Stimulated activated memory B cell treated with anti-CD40 and anti-IgM and Interleukin-4, amounts not matched to agents 10 μg/mL and 1 μg/mL and 100 μg/mL, for 72 hours (primary cell): ENCODE data around the gene POLN.

ENCODE experiments used
- ATAC-seq: fragments of 150-1000 bp; cut with Tn5 transposase; 2 replicates; pipeline ENCODE4 v1.10.0; 2021
- H3K27ac Mint-ChIP-seq: one replicate; pipeline ENCODE4 v1.8.0; 2022; ENCODE audit warnings: mild to moderate bottlenecking, mixed read lengths
- H3K27me3 Mint-ChIP-seq: one replicate; pipeline ENCODE4 v1.8.0; 2022; ENCODE audit warnings: mixed read lengths
- H3K36me3 Mint-ChIP-seq: one replicate; pipeline ENCODE4 v1.8.0; 2022; ENCODE audit warnings: mixed read lengths
- H3K4me1 Mint-ChIP-seq: one replicate; pipeline ENCODE4 v1.8.0; 2022; ENCODE audit warnings: mixed read lengths
- H3K4me3 Mint-ChIP-seq: one replicate; pipeline ENCODE4 v1.8.0; 2022; ENCODE audit warnings: mild to moderate bottlenecking, moderate library complexity, mixed read lengths
- H3K9me3 Mint-ChIP-seq: one replicate; pipeline ENCODE4 v1.8.0; 2022; ENCODE audit warnings: mixed read lengths

POLN gene

DNA sequence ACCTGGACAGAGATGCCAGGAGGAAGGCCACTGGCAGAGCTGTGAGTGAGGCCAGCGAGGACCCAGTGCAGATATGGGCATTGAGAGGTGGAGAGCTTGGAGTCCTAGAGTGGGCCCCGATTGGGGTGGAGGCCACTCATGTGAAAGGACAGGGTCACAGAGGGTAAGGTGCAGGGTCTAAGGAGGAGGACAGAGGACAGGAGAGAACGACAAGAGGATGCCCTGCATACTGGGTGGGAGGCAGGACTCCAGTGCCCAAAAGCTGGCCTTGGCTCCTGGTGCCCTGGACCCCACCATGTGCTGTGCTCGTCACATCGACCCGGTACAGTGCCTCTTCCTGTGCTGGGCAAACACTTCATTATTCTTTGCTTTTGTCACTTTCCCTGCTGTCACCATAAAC is 116.1 kb downstream of the POLN start:
- no peak overlapping the region for H3K27ac Mint-ChIP-seq

GRCh38 chr4:2125023-2125422 is 116.9 kb downstream of the POLN start:
- Mint-ChIP-seq H3K36me3 (peaks cover 5% of the 10 kb centered on the region), H3K27ac (no peak overlapping the region), H3K4me3 (no peak overlapping the region), H3K27me3 (peaks cover 56% of the 10 kb centered on the region), H3K9me3 (no peaks in the 10 kb centered on the region), H3K4me1 (no peaks in the 10 kb centered on the region)
- ATAC-seq, result no peak

More for the DNA sequence above, 116.1 kb downstream of the POLN start:
- Mint-ChIP-seq H3K36me3 (peaks cover 5% of the 10 kb centered on the region), H3K4me3 (no peak overlapping the region), H3K9me3 (no peaks in the 10 kb centered on the region), H3K27me3 (peaks cover 56% of the 10 kb centered on the region), H3K4me1 (no peaks in the 10 kb centered on the region)
- ATAC-seq, result no peak

DNA sequence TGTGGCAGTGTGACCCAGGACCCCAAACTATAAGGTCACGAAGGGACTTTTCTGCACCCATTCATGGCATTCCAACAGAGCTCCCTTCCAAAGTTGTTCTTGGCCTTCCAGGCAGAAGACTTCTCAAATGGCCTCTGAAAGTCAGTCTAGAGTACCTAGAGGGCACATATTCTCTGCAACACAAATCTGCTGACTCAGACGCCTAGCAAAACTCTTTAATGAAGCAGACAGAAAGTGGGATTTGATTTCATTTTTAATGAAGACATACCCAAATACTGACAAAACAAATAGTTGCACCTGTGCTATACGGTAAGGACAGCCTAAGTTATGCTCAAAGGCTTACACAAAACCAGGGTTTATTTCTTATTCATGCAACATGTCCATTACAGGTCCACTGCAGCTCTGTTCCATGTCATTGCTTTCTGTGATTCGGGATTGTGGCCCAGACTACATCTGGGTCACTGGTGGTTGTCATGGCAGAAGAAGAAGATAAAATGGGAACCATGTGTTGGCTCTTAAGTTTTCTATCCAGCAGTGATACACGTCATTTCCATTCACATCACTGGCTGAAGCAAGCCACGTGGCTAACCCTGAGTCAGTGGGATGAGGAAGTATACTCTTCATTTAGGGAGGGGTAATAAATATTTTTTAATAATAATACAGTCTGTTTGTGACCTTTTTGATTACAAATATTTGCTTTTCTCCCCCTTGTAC is 125.1 kb downstream of the POLN start:
- Mint-ChIP-seq H3K4me3 (no peak overlapping the region), H3K27me3 (peaks cover 6% of the 10 kb centered on the region), H3K36me3 (no peaks in the 10 kb centered on the region), H3K9me3 (no peaks in the 10 kb centered on the region), H3K4me1 (no peaks in the 10 kb centered on the region), H3K27ac (no peak overlapping the region)
- ATAC-seq, result no peak

GRCh38 chr4:2105559-2105958 is 136.4 kb downstream of the POLN start:
- Mint-ChIP-seq H3K9me3 (peaks cover 20% of the 10 kb centered on the region), H3K4me3 (no peak overlapping the region), H3K4me1 (no peaks in the 10 kb centered on the region), H3K27me3 (peaks cover 10% of the 10 kb centered on the region), H3K27ac (no peak overlapping the region), H3K36me3 (peaks cover 6% of the 10 kb centered on the region)
- ATAC-seq, result no peak

- ATAC-seq, result no peak
- H3K9me3 Mint-ChIP-seq, result peaks cover 20% of the 10 kb centered on the region
- H3K4me1 Mint-ChIP-seq, result no peaks in the 10 kb centered on the region
- H3K27me3 Mint-ChIP-seq, result peaks cover 18% of the 10 kb centered on the region
- peaks cover 6% of the 10 kb centered on the region for H3K36me3 Mint-ChIP-seq
- no peak overlapping the region for H3K4me3 Mint-ChIP-seq
- H3K27ac Mint-ChIP-seq, result no peak overlapping the region
Measured at GRCh38 chr4:2104556-2105345, 137.2 kb downstream of the POLN start.

DNA sequence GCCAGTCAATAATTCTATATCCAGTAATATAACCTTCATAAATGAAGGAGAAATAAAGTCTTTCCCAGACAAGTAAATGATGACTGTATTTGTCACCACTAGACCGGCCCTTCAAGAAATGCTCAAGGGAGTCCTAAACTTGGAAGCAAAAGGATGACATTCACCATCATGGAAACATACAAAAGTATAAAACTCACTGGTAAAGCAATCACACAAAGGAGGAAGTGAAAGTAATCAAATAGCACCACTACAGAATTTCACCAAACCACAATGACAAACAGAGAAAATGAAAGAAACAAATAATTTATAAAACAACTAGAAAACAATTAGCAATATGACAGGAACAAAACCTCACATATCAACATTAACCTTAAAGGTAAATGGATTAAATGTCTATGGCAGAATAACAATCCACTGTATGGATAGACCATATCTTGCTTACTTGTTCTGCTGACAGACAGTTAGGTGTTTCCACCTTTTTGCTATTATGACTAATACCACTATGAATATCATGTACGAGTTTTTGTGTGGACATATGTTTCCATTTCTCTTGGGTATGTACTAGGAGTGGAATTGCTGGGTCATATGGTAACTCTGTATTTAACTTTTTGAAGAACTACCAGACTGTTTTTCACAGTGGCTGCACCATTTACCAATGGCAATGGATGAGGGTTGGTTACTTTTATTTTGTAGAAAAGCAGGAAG is 137.9 kb downstream of the POLN start:
- no peaks in the 10 kb centered on the region for H3K4me1 Mint-ChIP-seq
- no peak overlapping the region for H3K4me3 Mint-ChIP-seq

DNA sequence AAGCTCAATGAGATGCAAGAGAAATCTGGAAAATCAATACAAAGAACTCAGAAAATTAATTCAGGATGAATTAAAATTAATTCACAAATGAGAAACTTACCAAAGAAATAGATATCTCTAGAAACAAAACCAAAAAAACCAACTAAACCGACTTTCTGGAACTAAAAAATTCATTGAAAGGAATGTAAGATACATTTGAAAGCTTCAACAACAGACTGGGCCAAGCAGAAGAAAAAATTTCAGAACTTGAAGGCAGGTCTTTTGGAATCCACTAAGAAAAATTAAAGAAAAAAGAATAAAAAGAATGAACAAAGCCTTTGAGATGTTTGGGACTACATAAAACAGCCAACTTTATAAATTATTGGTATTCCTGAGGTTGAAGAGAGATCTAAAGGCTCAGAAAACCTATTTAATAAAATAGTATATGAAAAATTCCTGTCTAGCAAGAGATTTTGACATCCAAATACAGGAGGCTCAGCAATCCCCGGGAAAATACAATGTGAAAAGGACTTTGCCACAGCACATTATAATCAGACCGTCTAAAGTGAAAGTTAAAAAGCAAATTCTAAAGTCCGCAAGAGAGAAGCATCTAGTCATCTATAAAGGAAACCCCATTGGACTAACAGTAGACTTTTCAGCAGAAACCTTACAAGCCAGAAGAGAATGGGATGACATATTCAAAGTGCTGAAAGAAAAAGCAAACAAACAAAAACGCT is 138.6 kb downstream of the POLN start:
- Mint-ChIP-seq H3K27ac (no peak overlapping the region), H3K4me1 (no peaks in the 10 kb centered on the region), H3K9me3 (peaks cover 23% of the 10 kb centered on the region)

More for the DNA sequence above, 137.9 kb downstream of the POLN start:
- Mint-ChIP-seq H3K36me3 (peaks cover 6% of the 10 kb centered on the region), H3K27ac (no peak overlapping the region), H3K27me3 (peaks cover 26% of the 10 kb centered on the region), H3K9me3 (peaks cover 23% of the 10 kb centered on the region)
- peak; percentile 45 for ATAC-seq

DNA sequence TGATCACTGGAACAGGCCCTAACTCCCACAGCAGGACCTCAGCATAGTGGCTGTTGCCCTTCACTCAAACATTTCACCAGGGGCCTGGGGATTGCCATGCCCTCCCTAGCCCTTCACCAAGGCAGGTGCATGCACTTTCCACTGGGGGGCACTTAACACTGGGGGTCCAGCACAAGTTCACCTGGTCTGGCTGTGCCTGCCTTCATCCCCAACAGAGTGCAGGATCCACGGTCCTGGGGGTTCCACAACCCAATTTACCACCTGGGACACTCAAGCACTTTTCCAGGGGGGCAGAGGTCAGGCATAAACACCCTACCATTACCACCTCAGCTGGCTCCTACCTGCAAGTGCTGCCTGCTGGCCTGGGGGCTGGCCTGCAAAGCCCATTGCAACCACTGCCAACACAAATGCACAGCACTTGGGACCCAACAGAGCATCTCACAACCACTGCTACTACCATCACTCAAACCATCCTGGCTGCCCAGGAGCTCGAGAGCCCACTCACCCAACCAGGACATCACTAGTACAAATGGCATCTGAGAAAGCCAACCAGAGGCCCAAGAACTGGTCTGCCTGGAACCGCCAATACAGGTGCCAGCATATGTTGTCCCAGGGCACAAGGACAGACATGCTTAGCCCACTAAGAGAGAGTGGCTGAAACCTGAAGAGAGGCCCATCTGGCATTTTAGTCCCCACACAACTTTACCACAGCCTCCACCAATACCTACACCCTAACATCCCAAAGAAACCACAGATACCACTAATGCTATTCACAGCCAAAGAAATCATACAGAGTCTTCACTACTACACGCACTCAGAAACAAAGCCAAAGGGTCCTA is 139.7 kb downstream of the POLN start:
- peaks cover 30% of the 10 kb centered on the region for H3K27me3 Mint-ChIP-seq
- peaks cover 6% of the 10 kb centered on the region for H3K36me3 Mint-ChIP-seq
- peaks cover 23% of the 10 kb centered on the region for H3K9me3 Mint-ChIP-seq
- no peak for ATAC-seq
- H3K4me3 Mint-ChIP-seq, result no peak overlapping the region
- H3K27ac Mint-ChIP-seq, result no peak overlapping the region
- H3K4me1 Mint-ChIP-seq, result no peaks in the 10 kb centered on the region

More for the DNA sequence above, 138.6 kb downstream of the POLN start:
- ATAC-seq, result no peak
- peaks cover 30% of the 10 kb centered on the region for H3K27me3 Mint-ChIP-seq
- peaks cover 6% of the 10 kb centered on the region for H3K36me3 Mint-ChIP-seq
- H3K4me3 Mint-ChIP-seq, result no peak overlapping the region

- H3K4me3 Mint-ChIP-seq, result no peak overlapping the region
- ATAC-seq, result no peak
- H3K27me3 Mint-ChIP-seq, result peaks cover 38% of the 10 kb centered on the region
- H3K9me3 Mint-ChIP-seq, result peaks cover 27% of the 10 kb centered on the region
- peaks cover 11% of the 10 kb centered on the region for H3K36me3 Mint-ChIP-seq
- H3K27ac Mint-ChIP-seq, result no peak overlapping the region
- H3K4me1 Mint-ChIP-seq, result no peaks in the 10 kb centered on the region
Measured at GRCh38 chr4:2101346-2102044, 140.4 kb downstream of the POLN start.

DNA sequence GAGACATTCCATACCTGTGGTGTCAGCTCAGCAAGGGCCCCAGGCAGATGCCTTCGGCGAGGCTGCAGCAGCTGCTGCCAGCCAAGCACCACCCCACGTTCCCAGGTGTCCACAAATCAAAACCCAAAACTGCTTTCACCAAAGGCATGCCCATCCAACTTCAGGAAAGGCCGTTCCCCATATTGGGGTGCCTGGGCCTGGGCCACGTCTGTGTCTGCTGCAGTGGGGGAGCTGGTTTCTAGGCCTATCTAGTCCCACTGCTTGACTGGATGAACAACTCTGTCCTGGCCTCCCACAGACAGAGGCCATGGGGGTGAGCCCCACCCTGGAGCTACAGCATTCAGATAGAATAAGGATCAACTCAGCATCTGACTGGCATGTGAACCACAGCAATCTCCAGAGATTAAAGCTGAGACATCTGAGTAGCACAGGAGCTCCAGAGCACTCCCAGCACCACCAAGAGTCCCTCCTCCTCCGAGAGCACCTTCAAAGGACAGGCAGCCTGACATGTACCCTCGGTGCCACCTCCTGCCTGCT is 145.8 kb downstream of the POLN start:
- H3K4me3 Mint-ChIP-seq, result no peak overlapping the region
- H3K9me3 Mint-ChIP-seq, result peaks cover 12% of the 10 kb centered on the region
- H3K27ac Mint-ChIP-seq, result no peak overlapping the region
- H3K36me3 Mint-ChIP-seq, result peaks cover 8% of the 10 kb centered on the region
- ATAC-seq, result no peak
- H3K4me1 Mint-ChIP-seq, result no peaks in the 10 kb centered on the region
- peaks cover 87% of the 10 kb centered on the region for H3K27me3 Mint-ChIP-seq

DNA sequence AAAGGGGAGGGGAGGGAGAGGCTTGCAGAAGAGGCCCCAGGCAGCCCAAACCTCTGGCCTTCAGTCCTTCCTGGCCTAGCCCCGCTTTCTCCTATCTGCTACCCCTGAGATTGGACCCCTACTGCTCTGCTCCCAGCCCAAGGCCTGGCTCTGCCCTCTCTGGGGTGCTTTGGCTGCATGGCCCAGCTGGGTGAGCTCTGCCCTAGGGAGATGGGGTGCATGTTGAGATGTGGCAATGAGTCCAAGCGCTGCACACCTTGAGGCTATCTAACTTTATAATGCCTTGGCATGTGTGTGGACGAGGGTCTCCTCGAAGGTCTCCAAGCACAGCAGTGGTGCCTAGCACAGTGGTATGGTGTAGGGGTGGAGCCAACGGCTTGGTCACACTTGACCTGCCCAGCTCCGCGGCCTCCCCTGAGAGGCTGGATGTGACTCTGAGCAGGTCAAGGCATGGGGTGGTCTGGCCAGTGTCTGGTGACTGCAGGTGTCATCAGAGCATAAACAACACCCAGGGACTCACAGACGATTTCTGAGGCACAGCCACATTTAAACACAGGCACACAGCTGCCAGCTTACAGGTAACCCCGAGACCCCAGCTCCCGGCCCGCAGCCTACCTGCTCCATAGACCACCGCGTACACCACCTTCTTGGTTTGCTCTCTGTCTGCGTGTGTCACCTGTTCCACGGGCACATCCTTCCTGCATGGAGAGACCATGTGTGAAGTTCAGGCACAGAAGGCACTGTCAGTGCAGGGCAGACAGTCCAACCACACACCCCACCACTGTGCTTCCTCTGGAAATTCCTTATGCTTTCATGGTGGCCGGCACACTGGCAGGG is 146.5 kb downstream of the POLN start:
- Mint-ChIP-seq H3K27me3 (peaks cover 85% of the 10 kb centered on the region), H3K4me1 (no peaks in the 10 kb centered on the region), H3K4me3 (no peak overlapping the region), H3K36me3 (peaks cover 8% of the 10 kb centered on the region), H3K27ac (no peak overlapping the region), H3K9me3 (peaks cover 9% of the 10 kb centered on the region)
- ATAC-seq, result no peak

GRCh38 chr4:2094545-2094944 is 147.4 kb downstream of the POLN start:
- Mint-ChIP-seq H3K36me3 (peaks cover 8% of the 10 kb centered on the region), H3K4me1 (no peaks in the 10 kb centered on the region), H3K9me3 (peaks cover 9% of the 10 kb centered on the region), H3K27me3 (peaks cover 76% of the 10 kb centered on the region), H3K4me3 (no peak overlapping the region), H3K27ac (no peak overlapping the region)
- no peak for ATAC-seq

GRCh38 chr4:2093265-2093664 is 148.7 kb downstream of the POLN start:
- Mint-ChIP-seq H3K4me3 (no peak overlapping the region), H3K27ac (no peak overlapping the region), H3K4me1 (no peaks in the 10 kb centered on the region), H3K27me3 (peaks cover 66% of the 10 kb centered on the region), H3K36me3 (peaks cover 8% of the 10 kb centered on the region), H3K9me3 (peaks cover 6% of the 10 kb centered on the region)
- ATAC-seq, result no peak
